Hepatocyte (in vitro differentiated cells): Measurements from ENCODE around the gene DDR2.

Experiments used
- CTCF ChIP-seq: fragments of 200-600 bp; sonication (generic); IDR thresholded peaks from 2 replicates; pipeline ENCODE4 v1.5.1; 2016; ENCODE audit warnings: antibody characterized with exemption, mild to moderate bottlenecking; ENCODE audit not compliant: poor library complexity
- EZH2 ChIP-seq: fragments of 200-600 bp; sonication (generic); IDR thresholded peaks from 2 replicates; pipeline ENCODE4 v1.6.1; 2016; ENCODE audit warnings: antibody characterized with exemption, mild to moderate bottlenecking, borderline replicate concordance
- EZH2phosphoT487 ChIP-seq: fragments of 200-600 bp; sonication (generic); IDR thresholded peaks from one replicate; pipeline ENCODE4 v1.6.1; 2018; ENCODE audit warnings: antibody characterized with exemption, mild to moderate bottlenecking, low read depth, moderate library complexity; ENCODE audit not compliant: unreplicated experiment, severe bottlenecking

DNA sequence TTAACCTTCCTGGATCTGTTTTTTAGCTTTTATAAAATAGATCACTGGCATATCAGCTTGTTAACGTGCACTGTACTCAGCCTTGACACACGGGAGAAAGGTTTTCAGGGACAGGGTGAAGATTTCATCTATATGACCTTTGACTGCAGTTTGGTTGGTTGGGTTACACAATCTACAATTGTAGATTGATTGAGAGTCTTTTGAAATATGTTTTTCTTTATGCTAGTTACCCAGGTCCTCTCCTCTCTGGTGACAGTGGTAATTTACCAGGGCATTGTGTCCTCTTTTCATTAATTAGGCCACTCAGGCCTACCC lies 48.8 kb downstream of the DDR2 start:
- TF ChIP-seq CTCF: no peak
- no peak for TF ChIP-seq EZH2phosphoT487
- TF ChIP-seq EZH2: no peak
